Pancreas (tissue), 10 donors: Measurements from ENCODE around the gene SRSF4. TPM values are rescaled to one million over a fixed set of nuclear protein-coding genes. Genes with fewer than 3 reads are reported as not detected.
A peak's percentile ranks its signal among the peaks of the same experiment; 100 is the strongest.

Experiments used
- ATAC-seq, 4 donors: fragments of 200-7000 bp; cut with Tn5 transposase; one replicate each; pipeline versions ENCODE4 v1.8.0 to v1.9.1; 2020; ENCODE audit warnings: mild to moderate bottlenecking in 4 of 4, moderate library complexity in 4 of 4
- DNase-seq, 6 donors: peaks; one replicate each; pipeline ENCODE4 v3.0.0-alpha.2; 2020
- FAIRE-seq: peaks from 2 replicates; lab custom pipeline; 2012; peaks lifted over from hg19 to GRCh38; lab: Jason Lieb, UNC
- H3K27ac ChIP-seq, 4 donors: fragments of 200-600 bp; sonication (generic); 1 replicate in 3 of 4; 2 replicates in 1 of 4; pipeline versions ENCODE4 v1.5.0 to v1.8.0; 2020
- H3K27me3 ChIP-seq, 4 donors: fragments of 200-600 bp; one replicate each; pipeline ENCODE4 v1.8.0; 2021
- H3K36me3 ChIP-seq, 3 donors: fragments of 200-600 bp; sonication (generic) in 1 of 3; one replicate each; pipeline versions ENCODE4 v1.5.0 to v1.8.0; 2020 to 2021
- H3K4me1 ChIP-seq, 3 donors: fragments of 200-600 bp; one replicate each; pipeline ENCODE4 v1.8.0; 2021
- H3K4me3 ChIP-seq, 4 donors: fragments of 200-600 bp; sonication (generic) in 2 of 4; one replicate each; pipeline versions ENCODE4 v1.5.0 to v1.8.0; 2020 to 2021
- H3K9me3 ChIP-seq, 4 donors: fragments of 200-600 bp; one replicate each; pipeline ENCODE4 v1.8.0; 2021
- CTCF ChIP-seq, 4 donors: fragments of 200-600 bp; sonication (generic) in 3 of 4; IDR thresholded peaks; one replicate each; pipeline versions ENCODE4 v1.5.0 to v1.8.0; 2021; ENCODE audit warnings: antibody characterized with exemption in 4 of 4
- WGBS, 2 donors: extraction: QIAGEN DNeasy Blood & Tissue Kit; methylation state at CpG; one replicate each; pipeline ENCODE4 v1.1.7; 2013; 5-methylcytosine and 5-hydroxymethylcytosine counted together
- intact Hi-C, 3 donors: fragments of 100-400 bp; cut with DNase I; formaldehyde crosslinking; loops; one replicate each; pipeline versions ENCODE4 v1.11.1 to v1.14.2; 2022
- polyA plus RNA-seq, 2 donors: library from polyadenylated mRNA; stranded (reverse); fragments of 200-250 nt; gene quantifications; one replicate each; pipeline ENCODE4 v1.2.3, GENCODE V29; 2013
- total RNA-seq, 6 donors: library from RNA; stranded (reverse); fragmentation: NEBNext Ultra II Directional in 4 of 6; extraction: Animal tissue kit (Norgen Biotek cat#: 25700) in 4 of 6; gene quantifications; one replicate each; pipeline versions ENCODE4 v1.2.1 to v1.2.4, GENCODE V29; 2021 to 2023
- donor health status: healthy with polysubstance abuse.
- donor health status: DM: no; HTN: no; CAD: no; lungs with moderate emphysema.
- donor health status: DM: no; HTN: no; CAD: no.
- donor health status: control.
- donor health status: control.
- donor health status: Bipolar disorder and iron deficiency.
- donor health status: DM: yes; HTN: yes; CAD: no.
- donor health status: DM: no; HTN: no; CAD: no.
- donor health status: DM: no; HTN: no; CAD: no.
- donor health status: DM: yes; HTN: yes; CAD: no.

The SRSF4 gene
- total and polyA plus RNA-seq, 8 donors, result 22.6 to 72.6 (median 27.2) TPM

DNA sequence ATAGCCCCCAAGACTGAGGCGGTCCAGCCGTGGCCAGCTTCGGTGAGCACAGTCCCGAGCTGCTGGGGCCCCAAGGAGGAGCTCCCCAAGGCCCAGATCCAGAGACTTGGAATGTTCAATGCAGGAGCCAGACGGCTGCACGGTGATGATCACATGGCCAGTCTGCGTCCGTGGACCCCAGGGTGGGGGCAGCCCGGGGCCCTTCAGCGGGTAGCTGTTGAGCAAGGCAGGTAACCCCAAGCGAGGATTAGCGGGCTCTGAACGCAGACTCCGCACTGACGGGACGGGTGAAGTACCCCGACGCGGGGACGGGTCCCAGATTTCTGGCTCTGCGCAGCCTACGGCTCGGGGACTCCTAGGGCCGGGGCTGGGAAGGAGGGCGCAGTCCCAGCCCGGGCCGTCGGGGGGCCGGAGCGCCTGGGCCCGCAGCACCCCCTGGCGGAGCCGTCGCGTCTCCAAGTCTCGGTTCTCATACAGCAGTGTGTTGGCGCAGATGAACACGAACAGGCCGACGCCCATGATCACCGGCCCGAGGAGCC is 60.7 kb downstream of the SRSF4 start:
- Histone ChIP-seq H3K27ac (no peak overlapping the region), H3K9me3 (no peaks in the 10 kb centered on the region), H3K4me1 (peaks cover 0 to 14% (median 7%) of the 10 kb centered on the region in 3 donors), H3K4me3 (peak overlapping the region in 1 of 4 donors; percentile 71), H3K27me3 (peaks cover 0 to 8% (median 0%) of the 10 kb centered on the region in 4 donors), H3K36me3 (peaks cover 0 to 6% (median 0%) of the 10 kb centered on the region in 3 donors)
- DNase-seq (peak in 4 of 6 donors; percentile 32 to 71 (median 50)), ATAC-seq (peak in 2 of 4 donors; percentile 23 to 33), FAIRE-seq (no peak)
- TF ChIP-seq CTCF (IDR thresholded peaks at IDR 0.05), result peak in 3 of 4 donors; percentile 15 to 21 (median 18)
- 35 to 38% methylated on average over 39 to 42 of the region's 42 CpGs for WGBS, 2 donors
- intact Hi-C loops, result no loop called here

- ATAC-seq (no peak), DNase-seq (no peak), FAIRE-seq (no peak)
- no peak for TF ChIP-seq CTCF (IDR thresholded peaks at IDR 0.05)
- Histone ChIP-seq H3K27me3 (peaks cover 0 to 8% (median 0%) of the 10 kb centered on the region in 4 donors), H3K4me1 (peaks cover 0 to 14% (median 7%) of the 10 kb centered on the region in 3 donors), H3K36me3 (peaks cover 0 to 6% (median 0%) of the 10 kb centered on the region in 3 donors), H3K9me3 (no peaks in the 10 kb centered on the region), H3K27ac (no peak overlapping the region), H3K4me3 (no peak overlapping the region)
- intact Hi-C loops, result no loop called here
- whole genome bisulfite sequencing, 2 donors, result 93 to 94% methylated on average over 6 of the region's 6 CpGs
These were observed 61.3 kb downstream of the SRSF4 start for GRCh38 chr1:29120367-29120766.

DNA sequence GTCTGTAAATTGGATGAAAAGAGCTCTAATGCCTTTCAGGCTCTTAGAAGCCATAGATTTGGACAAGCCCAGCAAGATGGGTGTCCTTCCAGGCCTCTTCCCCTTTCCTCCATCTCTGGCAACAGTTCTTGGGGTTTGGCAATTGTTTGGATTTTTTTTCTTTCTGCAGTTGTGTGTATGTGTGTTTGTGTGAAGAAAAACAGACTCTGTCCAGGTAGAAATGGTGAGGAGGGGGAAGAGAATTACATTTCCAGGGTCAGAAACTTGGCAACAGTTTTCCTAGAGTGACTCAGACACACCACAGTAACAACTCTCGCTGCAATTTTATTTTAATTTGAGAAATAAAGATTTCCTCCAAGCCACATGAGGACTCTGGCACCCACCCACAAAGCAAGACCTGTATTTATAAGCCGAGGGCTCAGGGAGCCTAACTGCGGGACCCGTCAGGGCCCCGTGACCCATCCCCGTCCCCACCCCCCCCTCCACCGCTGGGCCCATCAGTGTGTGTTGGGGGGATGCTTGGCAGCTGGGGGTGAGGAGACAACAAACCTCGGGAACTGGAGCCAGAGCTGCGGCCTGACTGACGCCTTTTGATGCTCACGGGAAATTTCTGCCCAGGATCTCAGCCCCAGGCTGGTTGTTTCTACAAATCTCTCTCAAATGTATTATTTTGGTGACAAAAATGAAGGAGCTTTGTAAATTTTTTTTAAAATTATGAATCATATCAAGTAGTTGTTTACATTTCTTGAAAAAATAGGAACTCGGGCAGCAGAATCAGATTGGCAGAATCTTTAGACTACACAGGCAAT is 62.4 kb downstream of the SRSF4 start:
- H3K36me3 ChIP-seq, result peaks cover 0 to 6% (median 0%) of the 10 kb centered on the region in 3 donors
- WGBS, 2 donors, result 81 to 83% methylated on average over 12 of the region's 12 CpGs
- no peak for ATAC-seq
- no peak for TF ChIP-seq CTCF (IDR thresholded peaks at IDR 0.05)
- DNase-seq, result no peak
- FAIRE-seq, result no peak
- intact Hi-C loops, result no loop called here
- no peak overlapping the region for H3K4me3 ChIP-seq
- peaks cover 0 to 8% (median 0%) of the 10 kb centered on the region in 4 donors for H3K27me3 ChIP-seq
- H3K27ac ChIP-seq, result no peak overlapping the region
- H3K4me1 ChIP-seq, result peaks cover 0 to 14% (median 7%) of the 10 kb centered on the region in 3 donors
- no peaks in the 10 kb centered on the region for H3K9me3 ChIP-seq

- DNase-seq, result no peak
- Histone ChIP-seq H3K27ac (no peak overlapping the region), H3K36me3 (peaks cover 0 to 6% (median 0%) of the 10 kb centered on the region in 3 donors), H3K4me1 (peaks cover 0 to 6% (median 3%) of the 10 kb centered on the region in 3 donors), H3K9me3 (no peaks in the 10 kb centered on the region), H3K27me3 (peaks cover 0 to 3% (median 0%) of the 10 kb centered on the region in 4 donors), H3K4me3 (no peak overlapping the region)
- WGBS, 2 donors, result 75 to 82% methylated on average over 2 of the region's 2 CpGs
- no peak for TF ChIP-seq CTCF (IDR thresholded peaks at IDR 0.05)
- no peak for ATAC-seq
- intact Hi-C loops, result no loop called here
- FAIRE-seq, result no peak
These were observed 64.3 kb downstream of the SRSF4 start for GRCh38 chr1:29117381-29117780.
